GM23338 (cell line): ENCODE measurements around the gene VSTM2L. TPM values are rescaled to one million over a fixed set of nuclear protein-coding genes. Genes with fewer than 3 reads are reported as not detected.

ENCODE experiments used
- ATAC-seq: fragments of 200-7000 bp; cut with Tn5 transposase; 3 replicates; pipeline ENCODE4 v1.9.1; 2020
- DNase-seq: peaks from one replicate; pipeline ENCODE4 v3.0.0-alpha.2; 2015; ENCODE audit warnings: low spot score
- H2AFZ ChIP-seq: fragments of 200-600 bp; sonication (generic); 2 replicates; pipeline ENCODE4 v1.8.0; 2016; ENCODE audit warnings: antibody characterized with exemption, mild to moderate bottlenecking, moderate library complexity
- H3F3A ChIP-seq: fragments of 200-600 bp; sonication (generic); replicated peaks from 2 replicates; pipeline ENCODE4 v1.8.0; 2017; ENCODE audit warnings: antibody characterized with exemption, mixed run types, low read depth
- H3K27ac ChIP-seq: fragments of 200-600 bp; sonication (generic); 2 replicates; pipeline ENCODE4 v1.6.1; 2016; ENCODE audit warnings: low read depth
- H3K27me3 ChIP-seq: fragments of 200-600 bp; sonication (generic); 2 replicates; pipeline ENCODE4 v1.8.0; 2016; ENCODE audit warnings: mild to moderate bottlenecking, mixed run types, moderate library complexity; ENCODE audit not compliant: insufficient read depth
- H3K36me3 ChIP-seq: fragments of 200-600 bp; sonication (generic); 2 replicates; pipeline ENCODE4 v1.8.0; 2016; ENCODE audit warnings: mild to moderate bottlenecking; ENCODE audit not compliant: insufficient read depth
- H3K4me1 ChIP-seq: fragments of 200-600 bp; sonication (generic); 2 replicates; pipeline ENCODE4 v1.8.0; 2016; ENCODE audit warnings: mild to moderate bottlenecking, moderate library complexity; ENCODE audit not compliant: insufficient read depth
- H3K4me2 ChIP-seq: fragments of 200-600 bp; sonication (generic); 2 replicates; pipeline ENCODE4 v1.7.1; 2017; ENCODE audit warnings: mixed run types
- H3K4me3 ChIP-seq: fragments of 200-600 bp; sonication (generic); 2 replicates; pipeline ENCODE4 v1.6.1; 2016; ENCODE audit warnings: mixed run types
- H3K79me2 ChIP-seq: fragments of 200-600 bp; sonication (generic); replicated peaks from 2 replicates; pipeline ENCODE4 v1.8.0; 2017; ENCODE audit warnings: mild to moderate bottlenecking; ENCODE audit not compliant: insufficient read depth
- H3K9me2 ChIP-seq: fragments of 200-600 bp; sonication (generic); 2 replicates; pipeline ENCODE4 v1.8.0; 2017; ENCODE audit not compliant: insufficient read depth
- H4K20me1 ChIP-seq: fragments of 200-600 bp; sonication (generic); replicated peaks from 2 replicates; pipeline ENCODE4 v1.8.0; 2017; ENCODE audit warnings: mild to moderate bottlenecking; ENCODE audit not compliant: insufficient read depth
- H3K27ac Mint-ChIP-seq: 2 replicates; pipeline ENCODE4 v1.8.0; 2020; ENCODE audit warnings: inconsistent platforms, mild to moderate bottlenecking, moderate library complexity, mixed read lengths
- H3K27me3 Mint-ChIP-seq: 3 replicates; pipeline ENCODE4 v1.8.0; 2022; ENCODE audit warnings: low read depth, mild to moderate bottlenecking, moderate library complexity, mixed read lengths, inconsistent platforms; ENCODE audit not compliant: insufficient read depth, poor library complexity
- H3K36me3 Mint-ChIP-seq: 3 replicates; pipeline ENCODE4 v1.8.0; 2021; ENCODE audit warnings: low read depth, mild to moderate bottlenecking, inconsistent platforms, moderate library complexity, mixed read lengths
- H3K4me1 Mint-ChIP-seq: 3 replicates; pipeline ENCODE4 v1.8.0; 2020; ENCODE audit warnings: mild to moderate bottlenecking, inconsistent platforms, mixed read lengths
- H3K4me3 Mint-ChIP-seq: 3 replicates; pipeline ENCODE4 v1.8.0; 2021; ENCODE audit warnings: moderate library complexity, mild to moderate bottlenecking, inconsistent platforms, mixed read lengths
- H3K9me3 Mint-ChIP-seq: 3 replicates; pipeline ENCODE4 v1.8.0; 2020; ENCODE audit warnings: moderate library complexity, mild to moderate bottlenecking, inconsistent platforms, mixed read lengths
- CREB1 ChIP-seq: fragments of 250-450 bp; sonication (Bioruptor Pico); IDR thresholded peaks from 2 replicates; pipeline ENCODE4 v1.5.0; 2020; ENCODE audit warnings: low read depth, mild to moderate bottlenecking, moderate library complexity
- CTCF ChIP-seq, 2 experiments: fragments of 200-600 bp in 1 of 2; sonication (generic) in 1 of 2; conservative IDR thresholded peaks; 2 replicates each; pipeline versions ENCODE4 v1.5.1 to v1.6.1; 2016 to 2017; ENCODE audit warnings: antibody characterized with exemption in 2 of 2, low read depth in 2 of 2, mild to moderate bottlenecking in 2 of 2, moderate library complexity in 1 of 2
- ETS1 ChIP-seq: IDR thresholded peaks from 2 replicates; pipeline ENCODE4 v1.6.1; 2016; ENCODE audit warnings: antibody characterized with exemption
- EZH2 ChIP-seq: fragments of 200-600 bp; sonication (generic); IDR thresholded peaks from one replicate; pipeline ENCODE4 v1.8.0; 2017; ENCODE audit warnings: antibody characterized with exemption, mild to moderate bottlenecking, low read depth; ENCODE audit not compliant: unreplicated experiment
- EZH2phosphoT487 ChIP-seq: fragments of 200-600 bp; sonication (generic); IDR thresholded peaks from one replicate; pipeline ENCODE4 v1.8.1; 2018; ENCODE audit warnings: antibody characterized with exemption; ENCODE audit not compliant: unreplicated experiment
- JUNB ChIP-seq: IDR thresholded peaks from one replicate; pipeline ENCODE4 v1.6.1; 2016; ENCODE audit warnings: antibody characterized with exemption; ENCODE audit not compliant: unreplicated experiment
- NANOG ChIP-seq: IDR thresholded peaks from 2 replicates; pipeline ENCODE4 v1.6.1; 2016; ENCODE audit warnings: antibody characterized with exemption, borderline replicate concordance
- POLR2AphosphoS5 ChIP-seq: IDR thresholded peaks from 2 replicates; pipeline ENCODE4 v1.6.1; 2016; ENCODE audit warnings: antibody characterized with exemption, low read depth
- STAT1 ChIP-seq: IDR thresholded peaks from one replicate; pipeline ENCODE4 v1.6.1; 2016; ENCODE audit warnings: antibody characterized with exemption; ENCODE audit not compliant: unreplicated experiment
- ZNF114 ChIP-seq: fragments of 250-450 bp; sonication (Bioruptor Pico); IDR thresholded peaks from 2 replicates; pipeline ENCODE4 v1.5.0; 2020; ENCODE audit warnings: mild to moderate bottlenecking, moderate library complexity
- ZNF331 ChIP-seq: fragments of 250-450 bp; sonication (Bioruptor Pico); IDR thresholded peaks from 2 replicates; pipeline ENCODE4 v1.5.0; 2020; ENCODE audit warnings: low read depth, mild to moderate bottlenecking, moderate library complexity
- polyA plus RNA-seq: library from polyadenylated mRNA; unstranded; fragments of >200 nt; fragmentation: Nextera tagmentation; extraction: Ambion mirVana; gene quantifications from 2 replicates; pipeline ENCODE4 v1.2.1, GENCODE V29; 2016
- total RNA-seq: library from RNA; depleted of rRNA; stranded (reverse); fragments of >200 nt; shearing (Covaris generic); gene quantifications from 2 replicates; pipeline ENCODE4 v1.2.3, GENCODE V29; 2014
- TF ChIP-seq, protein P1 (sequence below): fragments of 250-450 bp; sonication (Bioruptor Pico); IDR thresholded peaks from 2 replicates; pipeline ENCODE4 v1.5.0; 2020; ENCODE audit warnings: mild to moderate bottlenecking, moderate library complexity
- TF ChIP-seq, protein P2 (sequence below): IDR thresholded peaks from one replicate; pipeline ENCODE4 v1.6.1; 2018; ENCODE audit warnings: antibody characterized with exemption; ENCODE audit not compliant: unreplicated experiment

VSTM2L gene
- total and polyA plus RNA-seq, 2 experiments from 2014 or later: 0.60 to 1.9 TPM

DNA sequence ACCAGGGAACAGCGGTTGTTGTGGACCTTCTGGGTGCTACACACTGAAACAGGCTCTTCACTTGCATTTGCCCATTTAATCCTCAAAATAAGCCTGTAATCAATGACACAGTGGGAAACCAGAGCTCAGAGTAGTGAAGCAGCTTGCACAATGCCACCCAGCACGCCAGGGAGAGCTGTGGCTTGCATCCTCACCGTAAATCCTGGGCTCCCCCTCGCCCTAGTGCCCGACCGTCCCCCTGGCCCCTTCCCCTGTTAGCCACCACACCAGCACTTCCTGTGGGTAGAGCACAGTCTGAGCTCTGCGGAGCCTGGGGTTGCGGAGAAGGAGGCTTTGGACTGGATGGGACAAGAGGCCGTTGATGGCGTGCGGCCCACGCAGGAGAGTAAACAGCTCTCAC is 14.5 kb downstream of the VSTM2L start:
- no peak overlapping the region for H3K4me3 Mint-ChIP-seq
- Histone ChIP-seq H3K79me2 (no peaks in the 10 kb centered on the region), H2AFZ (no peak overlapping the region), H4K20me1 (no peaks in the 10 kb centered on the region), H3K4me1 (peaks cover 43% of the 10 kb centered on the region), H3F3A (peaks cover 10% of the 10 kb centered on the region; the same call in 1 of the 2 replicates), H3K27me3 (peaks cover 14% of the 10 kb centered on the region; the same call in 1 of the 2 replicates), H3K4me3 (no peak overlapping the region), H3K36me3 (no peaks in the 10 kb centered on the region), H3K9me2 (no peaks in the 10 kb centered on the region), H3K4me2 (peak overlapping the region; percentile 29; the same call in 1 of the 2 replicates), H3K27ac (no peak overlapping the region)
- peaks cover 14% of the 10 kb centered on the region for H3K27me3 Mint-ChIP-seq
- no peak for DNase-seq
- peaks cover 53% of the 10 kb centered on the region for H3K4me1 Mint-ChIP-seq
- H3K27ac Mint-ChIP-seq: no peak overlapping the region
- TF ChIP-seq NANOG: no peak
- TF ChIP-seq ZNF114 (CRISPR knock-in tag): no peak
- TF ChIP-seq, protein P1, sequence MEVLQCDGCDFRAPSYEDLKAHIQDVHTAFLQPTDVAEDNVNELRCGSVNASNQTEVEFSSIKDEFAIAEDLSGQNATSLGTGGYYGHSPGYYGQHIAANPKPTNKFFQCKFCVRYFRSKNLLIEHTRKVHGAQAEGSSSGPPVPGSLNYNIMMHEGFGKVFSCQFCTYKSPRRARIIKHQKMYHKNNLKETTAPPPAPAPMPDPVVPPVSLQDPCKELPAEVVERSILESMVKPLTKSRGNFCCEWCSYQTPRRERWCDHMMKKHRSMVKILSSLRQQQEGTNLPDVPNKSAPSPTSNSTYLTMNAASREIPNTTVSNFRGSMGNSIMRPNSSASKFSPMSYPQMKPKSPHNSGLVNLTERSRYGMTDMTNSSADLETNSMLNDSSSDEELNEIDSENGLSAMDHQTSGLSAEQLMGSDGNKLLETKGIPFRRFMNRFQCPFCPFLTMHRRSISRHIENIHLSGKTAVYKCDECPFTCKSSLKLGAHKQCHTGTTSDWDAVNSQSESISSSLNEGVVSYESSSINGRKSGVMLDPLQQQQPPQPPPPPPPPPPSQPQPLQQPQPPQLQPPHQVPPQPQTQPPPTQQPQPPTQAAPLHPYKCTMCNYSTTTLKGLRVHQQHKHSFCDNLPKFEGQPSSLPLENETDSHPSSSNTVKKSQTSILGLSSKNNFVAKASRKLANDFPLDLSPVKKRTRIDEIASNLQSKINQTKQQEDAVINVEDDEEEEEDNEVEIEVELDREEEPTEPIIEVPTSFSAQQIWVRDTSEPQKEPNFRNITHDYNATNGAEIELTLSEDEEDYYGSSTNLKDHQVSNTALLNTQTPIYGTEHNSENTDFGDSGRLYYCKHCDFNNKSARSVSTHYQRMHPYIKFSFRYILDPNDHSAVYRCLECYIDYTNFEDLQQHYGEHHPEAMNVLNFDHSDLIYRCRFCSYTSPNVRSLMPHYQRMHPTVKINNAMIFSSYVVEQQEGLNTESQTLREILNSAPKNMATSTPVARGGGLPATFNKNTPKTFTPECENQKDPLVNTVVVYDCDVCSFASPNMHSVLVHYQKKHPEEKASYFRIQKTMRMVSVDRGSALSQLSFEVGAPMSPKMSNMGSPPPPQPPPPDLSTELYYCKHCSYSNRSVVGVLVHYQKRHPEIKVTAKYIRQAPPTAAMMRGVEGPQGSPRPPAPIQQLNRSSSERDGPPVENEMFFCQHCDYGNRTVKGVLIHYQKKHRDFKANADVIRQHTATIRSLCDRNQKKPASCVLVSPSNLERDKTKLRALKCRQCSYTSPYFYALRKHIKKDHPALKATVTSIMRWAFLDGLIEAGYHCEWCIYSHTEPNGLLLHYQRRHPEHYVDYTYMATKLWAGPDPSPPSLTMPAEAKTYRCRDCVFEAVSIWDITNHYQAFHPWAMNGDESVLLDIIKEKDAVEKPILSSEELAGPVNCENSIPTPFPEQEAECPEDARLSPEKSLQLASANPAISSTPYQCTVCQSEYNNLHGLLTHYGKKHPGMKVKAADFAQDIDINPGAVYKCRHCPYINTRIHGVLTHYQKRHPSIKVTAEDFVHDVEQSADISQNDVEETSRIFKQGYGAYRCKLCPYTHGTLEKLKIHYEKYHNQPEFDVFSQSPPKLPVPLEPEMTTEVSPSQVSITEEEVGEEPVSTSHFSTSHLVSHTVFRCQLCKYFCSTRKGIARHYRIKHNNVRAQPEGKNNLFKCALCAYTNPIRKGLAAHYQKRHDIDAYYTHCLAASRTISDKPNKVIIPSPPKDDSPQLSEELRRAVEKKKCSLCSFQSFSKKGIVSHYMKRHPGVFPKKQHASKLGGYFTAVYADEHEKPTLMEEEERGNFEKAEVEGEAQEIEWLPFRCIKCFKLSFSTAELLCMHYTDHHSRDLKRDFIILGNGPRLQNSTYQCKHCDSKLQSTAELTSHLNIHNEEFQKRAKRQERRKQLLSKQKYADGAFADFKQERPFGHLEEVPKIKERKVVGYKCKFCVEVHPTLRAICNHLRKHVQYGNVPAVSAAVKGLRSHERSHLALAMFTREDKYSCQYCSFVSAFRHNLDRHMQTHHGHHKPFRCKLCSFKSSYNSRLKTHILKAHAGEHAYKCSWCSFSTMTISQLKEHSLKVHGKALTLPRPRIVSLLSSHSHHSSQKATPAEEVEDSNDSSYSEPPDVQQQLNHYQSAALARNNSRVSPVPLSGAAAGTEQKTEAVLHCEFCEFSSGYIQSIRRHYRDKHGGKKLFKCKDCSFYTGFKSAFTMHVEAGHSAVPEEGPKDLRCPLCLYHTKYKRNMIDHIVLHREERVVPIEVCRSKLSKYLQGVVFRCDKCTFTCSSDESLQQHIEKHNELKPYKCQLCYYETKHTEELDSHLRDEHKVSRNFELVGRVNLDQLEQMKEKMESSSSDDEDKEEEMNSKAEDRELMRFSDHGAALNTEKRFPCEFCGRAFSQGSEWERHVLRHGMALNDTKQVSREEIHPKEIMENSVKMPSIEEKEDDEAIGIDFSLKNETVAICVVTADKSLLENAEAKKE (CRISPR knock-in tag): no peak
- no peak for TF ChIP-seq JUNB
- no peak for TF ChIP-seq EZH2phosphoT487
- no peak for TF ChIP-seq POLR2AphosphoS5
- no peak for TF ChIP-seq EZH2
- TF ChIP-seq STAT1: no peak
- no peak for TF ChIP-seq ZNF331 (CRISPR knock-in tag)
- TF ChIP-seq CREB1 (CRISPR knock-in tag): no peak
- TF ChIP-seq ETS1: no peak
- TF ChIP-seq CTCF (conservative IDR thresholded peaks at IDR 0.05; ENCODE audit: low read depth in 2 of 2): no peak
- TF ChIP-seq, protein P2, sequence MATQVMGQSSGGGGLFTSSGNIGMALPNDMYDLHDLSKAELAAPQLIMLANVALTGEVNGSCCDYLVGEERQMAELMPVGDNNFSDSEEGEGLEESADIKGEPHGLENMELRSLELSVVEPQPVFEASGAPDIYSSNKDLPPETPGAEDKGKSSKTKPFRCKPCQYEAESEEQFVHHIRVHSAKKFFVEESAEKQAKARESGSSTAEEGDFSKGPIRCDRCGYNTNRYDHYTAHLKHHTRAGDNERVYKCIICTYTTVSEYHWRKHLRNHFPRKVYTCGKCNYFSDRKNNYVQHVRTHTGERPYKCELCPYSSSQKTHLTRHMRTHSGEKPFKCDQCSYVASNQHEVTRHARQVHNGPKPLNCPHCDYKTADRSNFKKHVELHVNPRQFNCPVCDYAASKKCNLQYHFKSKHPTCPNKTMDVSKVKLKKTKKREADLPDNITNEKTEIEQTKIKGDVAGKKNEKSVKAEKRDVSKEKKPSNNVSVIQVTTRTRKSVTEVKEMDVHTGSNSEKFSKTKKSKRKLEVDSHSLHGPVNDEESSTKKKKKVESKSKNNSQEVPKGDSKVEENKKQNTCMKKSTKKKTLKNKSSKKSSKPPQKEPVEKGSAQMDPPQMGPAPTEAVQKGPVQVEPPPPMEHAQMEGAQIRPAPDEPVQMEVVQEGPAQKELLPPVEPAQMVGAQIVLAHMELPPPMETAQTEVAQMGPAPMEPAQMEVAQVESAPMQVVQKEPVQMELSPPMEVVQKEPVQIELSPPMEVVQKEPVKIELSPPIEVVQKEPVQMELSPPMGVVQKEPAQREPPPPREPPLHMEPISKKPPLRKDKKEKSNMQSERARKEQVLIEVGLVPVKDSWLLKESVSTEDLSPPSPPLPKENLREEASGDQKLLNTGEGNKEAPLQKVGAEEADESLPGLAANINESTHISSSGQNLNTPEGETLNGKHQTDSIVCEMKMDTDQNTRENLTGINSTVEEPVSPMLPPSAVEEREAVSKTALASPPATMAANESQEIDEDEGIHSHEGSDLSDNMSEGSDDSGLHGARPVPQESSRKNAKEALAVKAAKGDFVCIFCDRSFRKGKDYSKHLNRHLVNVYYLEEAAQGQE: no peak
- H3K9me3 Mint-ChIP-seq: no peaks in the 10 kb centered on the region
- ATAC-seq: no peak
- no peaks in the 10 kb centered on the region for H3K36me3 Mint-ChIP-seq
